GM19023 (cell line): Measurements from ENCODE around the gene PLA2G4E.

Source experiments
- ATAC-seq: cut with Tn5 transposase; IDR thresholded peaks from one replicate; pipeline ENCODE4 v1.9.1; 2021; ENCODE audit warnings: mild to moderate bottlenecking, moderate library complexity; ENCODE audit not compliant: unreplicated experiment

PLA2G4E gene

DNA sequence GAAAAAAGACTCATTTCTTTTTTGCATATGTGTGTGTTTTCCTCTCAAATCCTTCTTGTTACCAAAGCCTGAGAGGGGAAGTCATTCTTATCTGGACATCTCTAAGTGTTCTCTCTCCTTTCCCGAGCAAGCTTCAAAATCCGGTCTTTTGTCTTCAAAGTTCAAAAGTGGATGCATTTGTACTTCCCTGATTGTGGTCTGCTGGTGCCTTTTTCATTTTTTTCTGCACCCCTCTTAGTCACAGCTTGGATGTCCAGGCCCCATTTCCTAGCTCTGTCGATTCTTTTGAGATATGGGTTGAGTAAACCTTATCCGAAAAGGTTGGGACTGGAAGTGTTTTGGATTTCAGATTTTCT lies 83.3 kb downstream of the PLA2G4E start:
- ATAC-seq = no peak

DNA sequence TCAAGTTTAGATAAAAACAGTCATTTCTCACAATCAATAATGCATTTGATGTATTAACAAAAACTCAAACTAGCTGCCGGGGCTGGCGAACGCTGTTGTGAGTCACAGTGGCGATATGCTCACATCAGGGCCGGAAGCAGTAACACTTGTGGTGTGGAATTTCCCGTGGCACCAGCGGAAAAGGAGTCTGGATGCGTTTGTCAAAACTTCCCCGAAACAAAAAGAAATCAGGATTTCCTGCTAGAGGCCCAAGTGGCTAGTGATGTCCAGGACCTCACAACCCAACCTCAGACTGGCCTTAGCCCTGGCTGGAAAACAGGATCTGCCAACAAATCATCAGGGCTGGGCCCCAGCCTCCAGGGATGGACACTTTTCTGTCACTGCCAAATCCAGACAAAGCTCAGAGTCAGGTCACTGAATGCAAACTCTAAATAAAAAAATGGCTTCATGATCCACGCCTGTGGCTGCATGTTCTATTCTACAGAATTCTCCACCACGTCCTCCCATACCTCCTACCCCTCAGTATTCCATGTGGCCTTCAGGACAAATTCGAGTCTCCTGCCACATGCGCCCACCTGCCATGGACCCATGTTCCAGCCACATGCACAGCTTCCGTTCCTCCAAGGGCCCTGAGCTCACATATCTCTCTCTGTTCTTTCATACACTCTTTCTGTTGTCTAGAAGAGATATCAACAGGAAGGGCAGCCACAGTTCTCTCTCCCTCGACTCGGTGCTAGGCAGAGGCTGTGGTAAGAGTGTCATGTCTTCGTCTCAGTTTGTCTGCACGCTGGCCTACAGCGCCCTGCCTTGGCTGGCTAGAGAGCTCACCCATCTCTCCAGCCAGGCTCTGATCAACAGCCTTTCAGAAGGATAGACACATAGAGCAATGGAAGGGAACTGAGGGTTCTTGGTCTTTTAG lies 83.9 kb downstream of the PLA2G4E start:
- ATAC-seq = no peak

DNA sequence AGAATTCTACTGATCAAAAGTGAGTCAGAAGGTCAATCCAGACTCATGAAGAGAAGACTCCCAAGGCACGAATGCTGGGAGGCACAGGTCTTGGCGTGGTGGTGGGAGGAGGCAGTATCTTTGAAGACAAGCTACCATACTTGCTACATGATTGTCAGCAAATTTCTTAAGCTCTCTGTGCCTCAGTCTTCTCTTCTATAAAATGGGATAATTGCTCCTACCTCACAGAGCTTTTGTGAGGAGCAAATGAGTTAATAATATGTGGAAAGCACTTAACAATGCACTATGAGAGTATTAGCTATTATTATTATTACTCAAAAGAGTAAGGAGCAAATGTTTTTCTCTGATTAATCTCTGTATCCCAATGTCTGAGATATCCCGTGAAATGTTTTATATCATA lies 84.7 kb downstream of the PLA2G4E start:
- ATAC-seq = no peak

DNA sequence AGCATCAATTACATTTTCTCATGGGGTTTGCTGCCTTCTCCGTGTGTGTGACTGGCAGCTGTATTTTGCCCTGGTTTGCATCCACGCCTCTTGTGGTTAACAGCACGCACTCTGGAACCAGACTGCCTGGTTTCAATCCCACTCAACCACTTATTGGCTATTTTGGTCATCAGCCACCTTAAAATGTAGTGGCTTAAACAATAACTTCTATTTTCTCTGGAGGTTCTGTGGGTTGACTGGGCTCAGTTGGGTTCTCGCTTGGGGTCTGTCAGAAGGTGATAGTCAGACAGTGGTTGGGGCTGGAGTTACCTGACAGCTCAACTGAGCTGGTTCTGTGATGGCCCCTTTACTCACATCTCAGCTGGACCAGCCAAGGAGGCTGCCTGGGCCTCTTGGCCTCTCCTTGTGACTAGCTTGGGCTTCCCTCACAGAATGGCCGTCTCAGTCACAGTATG lies 85.2 kb downstream of the PLA2G4E start:
- peak; percentile 52 for ATAC-seq

DNA sequence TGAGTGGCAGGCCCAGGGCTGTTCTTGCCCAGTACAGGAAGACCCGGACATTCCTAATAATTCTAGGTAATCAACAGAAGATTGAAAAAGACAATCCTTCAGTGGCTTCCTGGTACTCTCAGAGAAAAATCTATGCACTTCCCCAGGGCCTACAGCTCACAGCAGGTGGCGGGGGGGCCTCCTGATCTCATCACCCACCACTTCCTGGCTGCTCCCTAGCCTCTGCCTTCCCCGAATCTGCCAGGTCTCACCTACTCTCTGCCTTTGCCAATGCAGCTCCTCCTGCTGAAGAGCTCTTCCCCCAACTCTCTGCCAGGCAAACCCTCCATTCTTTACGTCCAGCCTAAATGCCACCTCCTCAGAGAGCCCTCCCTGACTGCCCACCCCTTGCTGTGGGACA lies 86.0 kb downstream of the PLA2G4E start:
- no peak for ATAC-seq

DNA sequence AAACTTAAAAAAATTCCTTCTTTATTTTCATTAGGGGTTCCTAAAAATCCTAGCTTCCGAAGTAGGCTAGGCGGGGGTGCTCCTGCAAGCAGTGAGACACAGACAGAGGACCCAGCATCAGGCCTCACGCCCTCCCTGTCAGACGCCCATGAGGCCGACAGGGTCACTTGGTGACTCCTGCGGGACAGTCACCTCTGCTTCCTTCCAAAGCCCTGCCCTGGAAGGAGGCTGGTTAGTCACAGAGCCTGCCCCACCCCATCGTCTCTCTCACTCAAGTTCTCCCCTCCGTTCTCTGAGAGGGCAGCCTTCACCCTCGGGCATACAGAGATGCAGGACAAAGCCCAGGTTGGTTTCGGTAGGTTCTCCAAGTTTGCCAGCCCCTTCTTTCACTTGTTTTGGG lies 87.1 kb downstream of the PLA2G4E start:
- no peak for ATAC-seq

DNA sequence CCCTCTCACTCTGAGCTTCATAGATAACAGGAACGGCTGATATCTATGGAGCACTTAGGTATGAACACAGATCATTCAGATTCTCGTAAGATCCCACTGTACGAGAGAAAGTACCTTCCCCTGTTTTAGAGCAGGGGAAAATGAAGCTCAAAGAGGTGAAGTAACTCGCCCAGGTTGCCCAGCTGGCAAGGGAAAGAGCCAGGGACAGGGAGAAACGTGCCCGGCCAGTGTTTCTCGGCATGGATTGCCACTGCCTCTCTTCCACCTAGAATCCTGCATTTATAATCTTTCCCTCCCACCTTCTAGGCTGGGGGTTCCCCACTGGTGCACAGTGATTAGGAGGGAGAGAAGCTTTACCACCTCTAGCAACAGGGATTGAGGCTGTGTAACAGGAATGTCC lies 87.5 kb downstream of the PLA2G4E start:
- no peak for ATAC-seq

DNA sequence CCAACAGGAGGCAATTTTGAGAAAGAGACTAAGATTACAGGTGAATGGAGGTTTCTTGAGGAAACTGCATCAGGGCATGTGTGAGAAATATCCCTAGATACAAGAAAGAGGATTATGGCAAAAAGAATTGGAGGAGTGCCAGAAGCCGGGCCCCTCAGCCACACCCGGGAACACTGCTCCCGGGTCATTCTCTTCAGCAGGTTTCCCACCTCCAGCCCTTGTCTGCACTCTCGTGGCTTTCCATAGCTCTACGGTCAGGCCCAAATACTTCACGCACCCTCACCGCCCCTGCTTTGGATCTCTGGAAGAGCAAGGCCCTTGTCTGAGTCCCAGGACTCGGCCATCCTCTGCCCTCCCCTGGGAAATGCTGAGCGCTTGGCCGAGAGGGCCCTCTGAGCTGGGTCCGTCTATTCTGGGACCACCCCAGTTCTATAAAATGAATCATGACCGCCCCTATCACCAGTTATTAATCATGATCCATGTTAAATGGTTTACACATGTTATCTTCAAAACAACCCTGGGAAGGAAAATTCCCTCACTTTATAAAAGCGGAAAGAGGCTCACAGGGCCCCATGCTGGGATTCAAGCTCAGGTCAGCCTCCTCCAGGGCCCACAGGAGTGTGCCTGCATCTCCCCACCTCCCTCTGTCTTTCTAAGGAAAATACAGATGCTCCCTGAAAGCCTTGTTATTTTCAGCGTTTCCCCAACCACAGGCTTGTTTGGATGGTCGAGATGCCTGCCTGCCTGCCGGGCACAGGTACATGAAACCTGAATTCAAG lies 88.1 kb downstream of the PLA2G4E start:
- ATAC-seq = no peak

DNA sequence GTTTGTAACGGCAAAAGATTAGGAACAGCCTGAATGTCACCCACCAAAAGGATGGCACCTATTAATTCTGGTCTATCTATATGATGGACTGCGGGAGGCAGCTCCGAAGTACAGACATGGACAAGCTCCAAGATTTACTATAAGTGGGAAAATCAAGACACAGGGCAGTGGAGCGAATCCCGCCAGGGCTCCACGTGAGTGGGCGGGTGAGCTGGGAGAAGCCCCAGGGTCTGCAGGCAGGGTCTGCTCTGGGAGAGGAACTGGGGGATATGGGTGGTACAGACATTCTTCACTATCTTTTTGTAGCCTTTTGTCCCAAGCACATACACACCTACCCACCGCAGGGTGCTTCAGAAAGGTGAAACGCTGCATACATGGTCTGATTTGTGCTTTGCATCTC lies 88.7 kb downstream of the PLA2G4E start:
- ATAC-seq = no peak
